DND-41 (cell line): ENCODE data around the gene MIEF2.

Experiments
- ATAC-seq: fragments of 200-7000 bp; cut with Tn5 transposase; 3 replicates; pipeline ENCODE4 v1.9.1; 2021; ENCODE audit warnings: low read depth; ENCODE audit not compliant: insufficient read depth
- DNase-seq: peaks from one replicate; pipeline ENCODE4 v3.0.0-alpha.2; 2020
- H2AFZ ChIP-seq: 2 replicates; pipeline ENCODE4 v1.6.0; 2012; ENCODE audit warnings: low read depth, low read length
- H3K27ac ChIP-seq: 2 replicates; pipeline ENCODE4 v1.5.1; 2012; ENCODE audit warnings: low read length, inconsistent platforms
- H3K27me3 ChIP-seq: fragments of 200-600 bp; sonication (generic); 2 replicates; pipeline ENCODE4 v1.6.0; 2012; ENCODE audit warnings: low read length, mild to moderate bottlenecking, inconsistent platforms; ENCODE audit not compliant: insufficient read depth, poor library complexity
- H3K36me3 ChIP-seq: 2 replicates; pipeline ENCODE4 v1.5.1; 2012; ENCODE audit warnings: low read length, inconsistent platforms; ENCODE audit not compliant: insufficient read depth
- H3K4me1 ChIP-seq: 2 replicates; pipeline ENCODE4 v1.5.1; 2012; ENCODE audit warnings: mild to moderate bottlenecking, low read length; ENCODE audit not compliant: insufficient read depth
- H3K4me2 ChIP-seq: 2 replicates; pipeline ENCODE4 v1.6.0; 2012; ENCODE audit warnings: mild to moderate bottlenecking, moderate library complexity, low read length, inconsistent platforms; ENCODE audit not compliant: insufficient read depth
- H3K4me3 ChIP-seq, 2 experiments: fragments of 200-600 bp in 1 of 2; shearing (Covaris generic) in 1 of 2; 2 replicates each; pipeline ENCODE4 v1.5.1; 2012 to 2016; ENCODE audit warnings: inconsistent platforms in 2 of 2, low read length in 2 of 2, mild to moderate bottlenecking in 2 of 2, low read depth in 1 of 2, moderate library complexity in 1 of 2
- H3K79me2 ChIP-seq: 2 replicates; pipeline ENCODE4 v1.6.0; 2012; ENCODE audit warnings: low read length, inconsistent platforms; ENCODE audit not compliant: insufficient read depth
- H3K9ac ChIP-seq: 2 replicates; pipeline ENCODE4 v1.6.0; 2012; ENCODE audit warnings: low read depth, mild to moderate bottlenecking, inconsistent platforms, low read length, moderate library complexity
- H3K9me3 ChIP-seq: 2 replicates; pipeline ENCODE4 v1.5.1; 2012; ENCODE audit warnings: low read length, moderate library complexity, mild to moderate bottlenecking, inconsistent platforms; ENCODE audit not compliant: insufficient read depth, severe bottlenecking
- H4K20me1 ChIP-seq: 2 replicates; pipeline ENCODE4 v1.6.0; 2012; ENCODE audit warnings: low read length; ENCODE audit not compliant: insufficient read depth
- EZH2 ChIP-seq: IDR thresholded peaks from 3 replicates; pipeline ENCODE4 v1.6.1; 2012; ENCODE audit warnings: borderline replicate concordance, low read depth, mild to moderate bottlenecking, moderate library complexity, low read length, inconsistent platforms; ENCODE audit not compliant: severe bottlenecking
- TF ChIP-seq, protein P1 (sequence below): IDR thresholded peaks from 2 replicates; pipeline ENCODE4 v1.5.1; 2012; ENCODE audit warnings: borderline replicate concordance, low read length, moderate library complexity, mild to moderate bottlenecking; ENCODE audit not compliant: poor library complexity, severe bottlenecking; ENCODE audit errors: extremely low read depth

The MIEF2 gene

DNA sequence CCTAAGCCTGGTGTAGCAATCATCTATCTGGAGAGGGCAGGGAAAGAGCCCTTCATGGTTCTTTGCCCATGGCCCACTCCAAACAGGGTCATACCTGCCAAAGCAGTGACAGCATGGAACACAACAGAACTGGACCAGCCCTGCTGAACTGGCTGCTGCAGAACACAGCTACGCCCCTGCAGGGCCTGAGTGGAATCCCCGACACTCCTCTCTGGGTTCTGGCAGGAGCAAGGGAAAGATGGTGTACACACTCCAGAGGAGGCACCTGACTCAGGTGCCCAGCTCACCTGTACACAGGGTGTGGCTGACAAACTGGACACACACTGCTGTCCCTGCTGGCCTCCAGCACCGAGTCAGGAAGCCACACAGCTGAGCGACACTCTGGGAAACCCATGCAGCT lies 19.8 kb downstream of the MIEF2 start:
- peaks cover 17% of the 10 kb centered on the region; the same call in 1 of the 2 replicates for H4K20me1 ChIP-seq
- H3K36me3 ChIP-seq: peaks cover 92% of the 10 kb centered on the region
- no peak overlapping the region for H3K9ac ChIP-seq
- TF ChIP-seq, protein P1, sequence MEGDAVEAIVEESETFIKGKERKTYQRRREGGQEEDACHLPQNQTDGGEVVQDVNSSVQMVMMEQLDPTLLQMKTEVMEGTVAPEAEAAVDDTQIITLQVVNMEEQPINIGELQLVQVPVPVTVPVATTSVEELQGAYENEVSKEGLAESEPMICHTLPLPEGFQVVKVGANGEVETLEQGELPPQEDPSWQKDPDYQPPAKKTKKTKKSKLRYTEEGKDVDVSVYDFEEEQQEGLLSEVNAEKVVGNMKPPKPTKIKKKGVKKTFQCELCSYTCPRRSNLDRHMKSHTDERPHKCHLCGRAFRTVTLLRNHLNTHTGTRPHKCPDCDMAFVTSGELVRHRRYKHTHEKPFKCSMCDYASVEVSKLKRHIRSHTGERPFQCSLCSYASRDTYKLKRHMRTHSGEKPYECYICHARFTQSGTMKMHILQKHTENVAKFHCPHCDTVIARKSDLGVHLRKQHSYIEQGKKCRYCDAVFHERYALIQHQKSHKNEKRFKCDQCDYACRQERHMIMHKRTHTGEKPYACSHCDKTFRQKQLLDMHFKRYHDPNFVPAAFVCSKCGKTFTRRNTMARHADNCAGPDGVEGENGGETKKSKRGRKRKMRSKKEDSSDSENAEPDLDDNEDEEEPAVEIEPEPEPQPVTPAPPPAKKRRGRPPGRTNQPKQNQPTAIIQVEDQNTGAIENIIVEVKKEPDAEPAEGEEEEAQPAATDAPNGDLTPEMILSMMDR: no peak
- TF ChIP-seq EZH2: no peak
- DNase-seq: no peak
- ATAC-seq: no peak
- no peaks in the 10 kb centered on the region for H3K79me2 ChIP-seq
- no peaks in the 10 kb centered on the region for H3K27me3 ChIP-seq
- no peak overlapping the region for H3K4me2 ChIP-seq
- H3K9me3 ChIP-seq: no peaks in the 10 kb centered on the region
- no peak overlapping the region for H3K27ac ChIP-seq
- no peak overlapping the region for H2AFZ ChIP-seq
- no peak overlapping the region for H3K4me3 ChIP-seq
- no peaks in the 10 kb centered on the region for H3K4me1 ChIP-seq

- Histone ChIP-seq H3K9ac (no peak overlapping the region), H3K9me3 (no peaks in the 10 kb centered on the region), H4K20me1 (peaks cover 20% of the 10 kb centered on the region; the same call in 1 of the 2 replicates), H3K36me3 (peaks cover 95% of the 10 kb centered on the region), H3K4me3 (no peak overlapping the region), H3K27ac (no peak overlapping the region), H3K79me2 (no peaks in the 10 kb centered on the region), H3K27me3 (no peaks in the 10 kb centered on the region), H2AFZ (no peak overlapping the region), H3K4me2 (no peak overlapping the region), H3K4me1 (no peaks in the 10 kb centered on the region)
- ATAC-seq: no peak
- DNase-seq: no peak
- TF ChIP-seq, protein P1: no peak
- no peak for TF ChIP-seq EZH2
Measured at GRCh38 chr17:18280766-18281371, 20.4 kb downstream of the MIEF2 start.

DNA sequence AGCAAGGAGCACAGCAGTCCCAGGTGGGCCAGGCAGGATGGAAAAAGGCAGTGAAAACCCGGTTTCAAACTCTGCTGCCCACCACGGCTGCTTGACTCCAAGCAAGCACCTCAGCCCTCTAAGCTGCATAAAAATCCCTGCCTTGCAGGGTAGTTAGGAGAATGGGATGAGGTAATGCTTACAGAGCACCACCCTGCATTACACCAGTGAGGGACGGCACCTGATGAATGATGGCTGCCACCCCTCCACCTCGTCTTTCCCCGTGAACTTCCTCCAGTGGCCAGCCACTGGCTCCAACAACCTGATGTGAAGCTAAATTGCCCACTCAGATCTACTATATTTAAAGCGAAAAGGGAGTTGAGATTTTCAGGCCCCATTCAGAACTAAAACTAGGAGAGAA lies 21.3 kb downstream of the MIEF2 start:
- no peaks in the 10 kb centered on the region for H3K27me3 ChIP-seq
- DNase-seq: no peak
- no peak overlapping the region for H3K4me3 ChIP-seq
- H3K27ac ChIP-seq: no peak overlapping the region
- no peak overlapping the region for H2AFZ ChIP-seq
- H3K4me2 ChIP-seq: no peak overlapping the region
- peaks cover 93% of the 10 kb centered on the region for H3K36me3 ChIP-seq
- ATAC-seq: no peak
- H3K9ac ChIP-seq: no peak overlapping the region
- H3K79me2 ChIP-seq: no peaks in the 10 kb centered on the region
- H4K20me1 ChIP-seq: peaks cover 20% of the 10 kb centered on the region; the same call in 1 of the 2 replicates
- no peak for TF ChIP-seq EZH2
- TF ChIP-seq, protein P1: no peak
- no peaks in the 10 kb centered on the region for H3K9me3 ChIP-seq
- H3K4me1 ChIP-seq: no peaks in the 10 kb centered on the region

- peaks cover 18% of the 10 kb centered on the region; the same call in 1 of the 2 replicates for H4K20me1 ChIP-seq
Measured at GRCh38 chr17:18285296-18285695, 24.8 kb downstream of the MIEF2 start.

More at GRCh38 chr17:18285296-18285695, 24.8 kb downstream of the MIEF2 start:
- H3K4me1 ChIP-seq: no peaks in the 10 kb centered on the region
- no peak overlapping the region for H3K27ac ChIP-seq
- TF ChIP-seq, protein P1: no peak
- TF ChIP-seq EZH2: no peak
- peaks cover 91% of the 10 kb centered on the region for H3K36me3 ChIP-seq
- no peak overlapping the region for H3K4me3 ChIP-seq
- ATAC-seq: no peak
- H3K9me3 ChIP-seq: no peaks in the 10 kb centered on the region
- H2AFZ ChIP-seq: no peak overlapping the region
- no peaks in the 10 kb centered on the region for H3K79me2 ChIP-seq
- H3K27me3 ChIP-seq: no peaks in the 10 kb centered on the region
- no peak overlapping the region for H3K9ac ChIP-seq
- H3K4me2 ChIP-seq: no peak overlapping the region
- no peak for DNase-seq
